ENCODE results near the gene ZNF185. TPM values are rescaled to one million over a fixed set of nuclear protein-coding genes. Genes with fewer than 3 reads are reported as not detected.
"Not testable (repeated sequence)": the region's sequence is repeated elsewhere in the genome, so short reads cannot be mapped to it uniquely, and the experiment has no call there.

Gene ZNF185
- polyA plus RNA-seq, 1 donor, result 4.4 TPM

GRCh38 chrX:152904151-152905080 is 6.5 kb downstream of the ZNF185 start:
- H3K4me1 ChIP-seq (ENCODE audit: control insufficient read depth, insufficient read depth, low read length), result no peaks in the 10 kb centered on the region
- H3K9me3 ChIP-seq (ENCODE audit: control insufficient read depth, low read depth, low read length), result no peaks in the 10 kb centered on the region
- H3K36me3 ChIP-seq (ENCODE audit: control insufficient read depth, insufficient read depth, low read length), result no peaks in the 10 kb centered on the region
- no peak overlapping the region for H3K27ac ChIP-seq (ENCODE audit: low read length)
- H3K27me3 ChIP-seq (ENCODE audit: control insufficient read depth, insufficient read depth, low read length), result no peaks in the 10 kb centered on the region
- no peak for DNase-seq
- WGBS (ENCODE audit: insufficient coverage, low lambda C conversion rate), result no CpG with 5 or more reads among the region's 20 CpGs
- no peak overlapping the region for H3K4me3 ChIP-seq (ENCODE audit: low read length)

GRCh38 chrX:152905081-152905420 is 7.2 kb downstream of the ZNF185 start:
- Histone ChIP-seq H3K36me3 (ENCODE audit: control insufficient read depth, insufficient read depth, low read length) (no peaks in the 10 kb centered on the region), H3K4me3 (ENCODE audit: low read length) (no peak overlapping the region), H3K9me3 (ENCODE audit: control insufficient read depth, low read depth, low read length) (no peaks in the 10 kb centered on the region), H3K4me1 (ENCODE audit: control insufficient read depth, insufficient read depth, low read length) (no peaks in the 10 kb centered on the region), H3K27ac (ENCODE audit: low read length) (no peak overlapping the region), H3K27me3 (ENCODE audit: control insufficient read depth, insufficient read depth, low read length) (no peaks in the 10 kb centered on the region)
- DNase-seq, result no peak
- no CpG with 5 or more reads among the region's 8 CpGs for WGBS (ENCODE audit: insufficient coverage, low lambda C conversion rate)

GRCh38 chrX:152907084-152907651 is 9.3 kb downstream of the ZNF185 start:
- Histone ChIP-seq H3K9me3 (ENCODE audit: control insufficient read depth, low read depth, low read length) (no peaks in the 10 kb centered on the region), H3K4me1 (ENCODE audit: control insufficient read depth, insufficient read depth, low read length) (no peaks in the 10 kb centered on the region), H3K27ac (ENCODE audit: low read length) (no peak overlapping the region), H3K36me3 (ENCODE audit: control insufficient read depth, insufficient read depth, low read length) (no peaks in the 10 kb centered on the region), H3K4me3 (ENCODE audit: low read length) (no peak overlapping the region), H3K27me3 (ENCODE audit: control insufficient read depth, insufficient read depth, low read length) (no peaks in the 10 kb centered on the region)
- DNase-seq, result peak in 1 of 2 donors; percentile 24
- no CpG with 5 or more reads among the region's 17 CpGs for WGBS (ENCODE audit: insufficient coverage, low lambda C conversion rate)

GRCh38 chrX:152908486-152908885 is 10.6 kb downstream of the ZNF185 start:
- no peaks in the 10 kb centered on the region for H3K9me3 ChIP-seq (ENCODE audit: control insufficient read depth, low read depth, low read length)
- H3K27ac ChIP-seq (ENCODE audit: low read length), result no peak overlapping the region
- no peak for DNase-seq
- H3K4me1 ChIP-seq (ENCODE audit: control insufficient read depth, insufficient read depth, low read length), result no peaks in the 10 kb centered on the region
- H3K36me3 ChIP-seq (ENCODE audit: control insufficient read depth, insufficient read depth, low read length), result no peaks in the 10 kb centered on the region
- H3K27me3 ChIP-seq (ENCODE audit: control insufficient read depth, insufficient read depth, low read length), result no peaks in the 10 kb centered on the region
- WGBS (ENCODE audit: insufficient coverage, low lambda C conversion rate), result no CpG with 5 or more reads among the region's 14 CpGs
- no peak overlapping the region for H3K4me3 ChIP-seq (ENCODE audit: low read length)

- WGBS (ENCODE audit: insufficient coverage, low lambda C conversion rate), result no CpG with 5 or more reads among the region's 7 CpGs
- DNase-seq; H3K4me1 ChIP-seq (ENCODE audit: control insufficient read depth, insufficient read depth, low read length); H3K27ac ChIP-seq (ENCODE audit: low read length); H3K27me3 ChIP-seq (ENCODE audit: control insufficient read depth, insufficient read depth, low read length); H3K9me3 ChIP-seq (ENCODE audit: control insufficient read depth, low read depth, low read length); H3K36me3 ChIP-seq (ENCODE audit: control insufficient read depth, insufficient read depth, low read length); H3K4me3 ChIP-seq (ENCODE audit: low read length): not testable (repeated sequence)
Observed at GRCh38 chrX:152910018-152910417, 12.2 kb downstream of the ZNF185 start.

GRCh38 chrX:152912106-152912505 is 14.2 kb downstream of the ZNF185 start:
- DNase-seq, result no peak
- H3K27me3 ChIP-seq (ENCODE audit: control insufficient read depth, insufficient read depth, low read length), result no peaks in the 10 kb centered on the region
- H3K4me3 ChIP-seq (ENCODE audit: low read length), result no peak overlapping the region
- no CpG with 5 or more reads among the region's 4 CpGs for WGBS (ENCODE audit: insufficient coverage, low lambda C conversion rate)
- H3K27ac ChIP-seq (ENCODE audit: low read length), result no peak overlapping the region
- no peaks in the 10 kb centered on the region for H3K36me3 ChIP-seq (ENCODE audit: control insufficient read depth, insufficient read depth, low read length)
- H3K9me3 ChIP-seq (ENCODE audit: control insufficient read depth, low read depth, low read length), result no peaks in the 10 kb centered on the region
- no peaks in the 10 kb centered on the region for H3K4me1 ChIP-seq (ENCODE audit: control insufficient read depth, insufficient read depth, low read length)

- Histone ChIP-seq H3K9me3 (ENCODE audit: control insufficient read depth, low read depth, low read length) (no peaks in the 10 kb centered on the region), H3K4me3 (ENCODE audit: low read length) (no peak overlapping the region), H3K4me1 (ENCODE audit: control insufficient read depth, insufficient read depth, low read length) (no peaks in the 10 kb centered on the region), H3K36me3 (ENCODE audit: control insufficient read depth, insufficient read depth, low read length) (no peaks in the 10 kb centered on the region), H3K27ac (ENCODE audit: low read length) (no peak overlapping the region), H3K27me3 (ENCODE audit: control insufficient read depth, insufficient read depth, low read length) (no peaks in the 10 kb centered on the region)
- WGBS (ENCODE audit: insufficient coverage, low lambda C conversion rate), result no CpG with 5 or more reads among the region's 7 CpGs
- DNase-seq, result no peak
Observed at GRCh38 chrX:152912641-152913040, 14.8 kb downstream of the ZNF185 start.

GRCh38 chrX:152913346-152913745 is 15.5 kb downstream of the ZNF185 start:
- Histone ChIP-seq H3K27ac (ENCODE audit: low read length) (no peak overlapping the region), H3K4me1 (ENCODE audit: control insufficient read depth, insufficient read depth, low read length) (no peaks in the 10 kb centered on the region), H3K27me3 (ENCODE audit: control insufficient read depth, insufficient read depth, low read length) (no peaks in the 10 kb centered on the region), H3K36me3 (ENCODE audit: control insufficient read depth, insufficient read depth, low read length) (no peaks in the 10 kb centered on the region), H3K4me3 (ENCODE audit: low read length) (no peak overlapping the region), H3K9me3 (ENCODE audit: control insufficient read depth, low read depth, low read length) (no peaks in the 10 kb centered on the region)
- WGBS (ENCODE audit: insufficient coverage, low lambda C conversion rate), result no CpG with 5 or more reads among the region's 10 CpGs
- no peak for DNase-seq

- WGBS (ENCODE audit: insufficient coverage, low lambda C conversion rate), result no CpG with 5 or more reads among the region's 6 CpGs
- no peak for DNase-seq
- Histone ChIP-seq H3K4me3 (ENCODE audit: low read length) (no peak overlapping the region), H3K27ac (ENCODE audit: low read length) (no peak overlapping the region), H3K36me3 (ENCODE audit: control insufficient read depth, insufficient read depth, low read length) (no peaks in the 10 kb centered on the region), H3K27me3 (ENCODE audit: control insufficient read depth, insufficient read depth, low read length) (no peaks in the 10 kb centered on the region), H3K4me1 (ENCODE audit: control insufficient read depth, insufficient read depth, low read length) (no peaks in the 10 kb centered on the region), H3K9me3 (ENCODE audit: control insufficient read depth, low read depth, low read length) (no peaks in the 10 kb centered on the region)
Observed at GRCh38 chrX:152913910-152914309, 16.0 kb downstream of the ZNF185 start.

GRCh38 chrX:152915541-152916241 is 17.8 kb downstream of the ZNF185 start:
- no CpG with 5 or more reads among the region's 13 CpGs for WGBS (ENCODE audit: insufficient coverage, low lambda C conversion rate)
- Histone ChIP-seq H3K9me3 (ENCODE audit: control insufficient read depth, low read depth, low read length) (no peaks in the 10 kb centered on the region), H3K27me3 (ENCODE audit: control insufficient read depth, insufficient read depth, low read length) (no peaks in the 10 kb centered on the region), H3K27ac (ENCODE audit: low read length) (no peak overlapping the region), H3K4me1 (ENCODE audit: control insufficient read depth, insufficient read depth, low read length) (no peaks in the 10 kb centered on the region), H3K4me3 (ENCODE audit: low read length) (no peak overlapping the region), H3K36me3 (ENCODE audit: control insufficient read depth, insufficient read depth, low read length) (no peaks in the 10 kb centered on the region)
- peak; percentile 29 to 42 for DNase-seq
